Fibroblast of upper back skin (primary cell): ENCODE measurements around the gene ARL17B.
"Not testable (repeated sequence)": the region's sequence is repeated elsewhere in the genome, so short reads cannot be mapped to it uniquely, and the experiment has no call there.

Experiments used
- DNase-seq: peaks from one replicate; pipeline ENCODE4 v3.0.0-alpha.2; 2013

The ARL17B gene

DNA sequence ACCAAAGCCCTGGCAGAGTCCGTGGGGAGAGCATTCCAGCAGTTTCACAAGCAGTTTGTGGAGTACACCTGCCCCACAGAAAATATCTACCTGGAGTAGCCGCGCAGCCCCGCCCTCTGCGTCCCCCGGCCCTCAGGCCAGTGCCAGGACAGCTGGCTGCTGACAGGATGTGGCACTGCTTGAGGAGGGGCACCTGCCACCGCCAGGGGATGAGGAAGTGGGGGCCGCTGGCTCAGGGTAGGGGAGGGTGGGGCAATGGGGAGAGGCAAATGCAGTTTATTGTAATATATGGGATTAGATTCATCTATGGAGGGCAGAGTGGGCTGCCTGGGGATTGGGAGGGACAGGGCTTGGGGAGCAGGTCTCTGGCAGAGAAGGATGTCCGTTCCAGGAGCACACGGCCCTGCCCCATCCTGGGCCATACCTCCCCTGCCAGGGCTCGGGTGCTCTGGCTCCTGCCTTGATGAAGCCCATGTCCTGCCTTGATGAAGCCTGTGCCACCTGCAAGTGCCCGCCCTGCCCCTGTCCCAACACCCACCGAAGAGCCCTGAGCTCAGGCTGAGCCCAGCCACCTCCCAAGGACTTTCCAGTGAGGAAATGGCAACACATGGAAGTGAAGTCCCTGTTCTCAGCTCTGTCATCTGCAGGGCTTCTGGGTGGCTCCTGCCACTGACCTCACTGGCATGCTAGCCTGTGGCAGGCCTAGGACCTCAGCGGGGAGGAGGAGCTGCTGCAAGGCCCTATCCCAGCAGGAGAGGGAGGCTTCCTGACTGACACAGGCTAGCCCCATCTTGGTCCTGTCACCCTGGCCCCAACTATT is 116.4 kb downstream of the ARL17B start:
- not testable (repeated sequence) for DNase-seq

DNA sequence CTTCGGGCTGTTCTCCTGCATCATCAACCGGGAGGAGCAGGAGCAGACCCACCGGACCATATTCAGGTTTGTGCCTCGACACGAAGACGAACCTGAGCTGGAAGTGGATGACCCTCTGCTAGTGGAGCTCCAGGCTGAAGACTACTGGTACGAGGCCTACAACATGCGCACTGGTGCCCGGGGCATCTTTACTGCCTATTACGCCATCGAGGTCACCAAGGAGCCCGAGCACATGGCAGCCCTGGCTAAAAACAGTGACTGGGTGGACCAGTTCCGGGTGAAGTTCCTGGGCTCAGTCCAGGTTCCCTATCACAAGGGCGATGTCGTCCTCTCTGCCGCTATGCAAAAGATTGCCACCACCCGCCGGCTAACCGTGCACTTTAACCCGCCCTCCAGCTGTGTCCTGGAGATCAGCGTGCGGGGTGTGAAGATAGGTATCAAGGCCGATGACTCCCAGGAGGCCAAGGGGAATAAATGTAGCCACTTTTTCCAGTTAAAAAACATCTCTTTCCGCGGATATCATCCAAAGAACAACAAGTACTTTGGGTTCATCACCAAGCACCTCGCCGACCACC is 117.1 kb downstream of the ARL17B start:
- DNase-seq: not testable (repeated sequence)

DNA sequence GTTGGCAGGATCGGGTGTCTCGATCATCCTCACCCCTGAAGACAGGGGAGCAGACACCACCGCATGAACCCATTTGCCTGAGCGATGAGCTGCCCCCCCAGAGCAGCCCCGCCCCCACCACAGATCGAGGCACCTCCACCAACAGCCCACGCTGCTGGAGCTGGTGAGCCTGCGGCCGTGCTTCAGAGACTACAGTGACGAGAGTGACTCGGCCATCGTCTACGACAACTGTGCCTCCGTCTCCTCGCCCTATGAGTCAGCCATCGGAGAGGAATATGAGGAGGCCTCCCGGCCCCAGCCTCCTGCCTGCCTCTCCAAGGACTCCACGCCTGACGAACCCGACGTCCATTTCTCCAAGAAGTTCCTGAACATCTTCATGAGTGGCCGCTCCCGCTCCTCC is 117.6 kb downstream of the ARL17B start:
- not testable (repeated sequence) for DNase-seq

DNA sequence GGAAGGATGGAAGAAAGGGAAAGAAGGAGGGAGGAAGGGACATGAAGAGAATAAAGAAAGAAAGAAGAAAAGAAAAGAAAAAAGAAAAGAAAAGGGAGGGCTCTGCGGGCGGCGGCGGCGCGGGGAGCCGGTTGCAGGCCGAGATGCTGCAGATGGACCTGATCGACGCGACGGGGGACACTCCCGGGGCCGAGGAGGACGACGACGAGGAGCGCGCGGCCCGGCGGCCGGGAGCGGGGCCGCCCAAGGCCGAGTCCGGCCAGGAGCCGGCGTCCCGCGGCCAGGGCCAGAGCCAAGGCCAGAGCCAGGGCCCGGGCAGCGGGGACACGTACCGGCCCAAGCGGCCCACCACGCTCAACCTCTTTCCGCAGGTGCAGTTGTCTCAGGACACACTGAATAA is 118.1 kb downstream of the ARL17B start:
- DNase-seq: not testable (repeated sequence)

DNA sequence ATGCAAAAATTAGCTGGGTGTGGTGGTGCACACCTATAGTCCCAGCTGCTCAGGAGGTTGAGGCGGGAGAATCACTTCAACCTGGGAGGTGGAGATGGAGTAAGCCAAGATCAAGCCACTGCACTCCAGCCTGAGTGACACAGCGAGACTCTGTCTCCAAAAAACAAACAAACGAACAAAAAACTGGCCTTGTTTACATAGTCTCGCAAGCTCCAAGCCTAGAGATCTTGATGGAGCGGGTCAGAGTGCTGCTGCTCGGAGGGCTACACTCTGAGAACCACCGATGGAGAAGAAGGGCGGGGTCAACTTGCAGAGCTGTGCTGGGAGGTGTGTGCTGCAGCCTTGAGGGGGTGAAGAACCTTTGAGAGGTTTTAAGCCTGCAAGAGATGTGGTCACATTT is 130.2 kb downstream of the ARL17B start:
- not testable (repeated sequence) for DNase-seq

DNA sequence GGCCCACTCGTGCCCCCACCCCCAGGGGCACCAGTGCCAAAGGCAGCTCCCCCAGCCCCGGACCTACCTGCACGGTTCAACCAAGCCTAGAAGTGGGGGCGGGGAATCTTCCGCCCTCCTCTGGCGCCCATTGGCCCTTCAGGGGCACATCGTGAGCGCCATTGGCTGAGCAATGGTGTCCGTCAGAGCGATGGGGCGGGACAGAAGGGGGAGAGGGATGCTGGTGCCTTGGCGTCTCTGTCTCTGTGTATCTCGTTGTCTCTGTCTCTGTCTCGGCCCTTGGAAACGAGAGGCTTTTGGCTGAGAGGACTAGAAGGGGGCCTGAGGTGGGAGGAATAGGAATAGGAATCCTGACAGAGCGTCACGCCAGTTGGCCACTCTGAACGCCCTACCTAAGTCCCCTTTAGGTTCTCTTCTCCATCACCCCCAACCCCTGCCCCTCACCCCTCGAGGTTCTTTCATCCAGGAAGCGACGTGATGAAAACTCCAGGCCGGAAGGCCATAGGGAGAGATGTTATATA is 136.2 kb downstream of the ARL17B start:
- DNase-seq: peak; percentile 97

DNA sequence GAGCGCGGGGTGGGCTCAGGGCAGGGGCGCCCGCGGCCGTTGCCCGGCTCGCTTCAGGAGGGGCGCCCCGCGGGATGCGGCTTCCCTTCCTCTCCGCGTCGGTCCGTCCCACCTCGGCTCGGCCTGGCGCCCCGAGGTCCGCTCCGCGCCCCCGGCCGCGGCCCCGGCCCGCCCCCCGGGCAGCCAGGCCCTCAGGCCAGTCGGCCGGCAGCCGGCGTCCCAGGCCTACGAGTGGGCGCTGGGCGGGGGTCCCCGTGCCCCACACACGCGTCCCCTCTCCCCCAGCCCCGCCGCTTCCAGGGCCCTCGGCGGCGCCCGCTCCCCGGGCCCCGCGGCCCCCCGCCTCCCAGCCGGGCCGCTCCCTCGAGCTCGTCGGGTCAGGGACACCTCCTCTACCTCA is 136.7 kb downstream of the ARL17B start:
- DNase-seq: not testable (repeated sequence)
